GM12872 (cell line): Measurements from ENCODE around the gene SEC11A.

Experiments
- CTCF ChIP-seq: IDR thresholded peaks from 3 replicates; pipeline ENCODE4 v1.5.1; 2011; ENCODE audit warnings: low read depth, mild to moderate bottlenecking, low read length, moderate library complexity; ENCODE audit not compliant: insufficient read depth

The SEC11A gene

GRCh38 chr15:84731774-84732173 lies 15.8 kb upstream of the SEC11A start:
- TF ChIP-seq CTCF: no peak

- no peak for TF ChIP-seq CTCF
These were observed 11.5 kb upstream of the SEC11A start for GRCh38 chr15:84727429-84727828.

GRCh38 chr15:84725001-84725491 lies 9.1 kb upstream of the SEC11A start:
- TF ChIP-seq CTCF: no peak

GRCh38 chr15:84722628-84723027 lies 6.7 kb upstream of the SEC11A start:
- no peak for TF ChIP-seq CTCF

GRCh38 chr15:84721371-84721770 lies 5.4 kb upstream of the SEC11A start:
- TF ChIP-seq CTCF: no peak

GRCh38 chr15:84715441-84716035 lies 401 bp downstream of the SEC11A start:
- TF ChIP-seq CTCF: no peak

GRCh38 chr15:84714821-84715220 lies 1.1 kb downstream of the SEC11A start:
- no peak for TF ChIP-seq CTCF
